Stimulated activated naive CD8-positive, alpha-beta T cell treated with anti-CD3 and anti-CD28 coated beads, Interleukin-15, Interleukin-2, amounts not matched to agents 100 ng/mL and 50 ng/mL, for 24 hours (primary cell): Measurements from ENCODE around the gene ABCG4.

ENCODE experiments used
- H3K27ac Mint-ChIP-seq: one replicate; pipeline ENCODE4 v1.8.0; 2021; ENCODE audit warnings: mild to moderate bottlenecking, mixed read lengths
- H3K27me3 Mint-ChIP-seq: one replicate; pipeline ENCODE4 v1.8.0; 2021; ENCODE audit warnings: mixed read lengths
- H3K36me3 Mint-ChIP-seq: one replicate; pipeline ENCODE4 v1.8.0; 2021; ENCODE audit warnings: low read depth, mixed read lengths
- H3K4me1 Mint-ChIP-seq: one replicate; pipeline ENCODE4 v1.8.0; 2021; ENCODE audit warnings: low read depth, mixed read lengths
- H3K4me3 Mint-ChIP-seq: one replicate; pipeline ENCODE4 v1.8.0; 2021; ENCODE audit warnings: mild to moderate bottlenecking, mixed read lengths
- H3K9me3 Mint-ChIP-seq: one replicate; pipeline ENCODE4 v1.8.0; 2021; ENCODE audit warnings: mixed read lengths

Gene ABCG4

DNA sequence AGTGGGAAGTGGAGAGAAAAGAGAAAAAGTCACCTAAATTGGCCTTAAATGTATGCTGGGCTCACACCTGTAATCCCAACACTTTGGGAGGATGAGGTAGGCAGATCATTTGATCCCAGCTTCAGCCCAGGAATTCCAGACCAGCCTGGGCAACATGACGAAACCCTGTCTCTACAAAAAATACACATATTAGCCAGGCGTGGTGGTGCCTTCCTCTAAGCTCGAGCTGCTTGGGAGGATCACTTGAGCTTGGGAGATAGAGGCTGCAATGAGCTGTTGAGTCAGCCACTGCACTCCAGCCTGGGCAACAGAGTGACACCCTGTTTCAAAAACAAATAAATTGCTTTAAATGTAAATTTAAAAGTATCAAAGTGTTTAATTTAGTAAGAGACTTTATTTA, 61.2 kb downstream of the ABCG4 start:
- no peaks in the 10 kb centered on the region for H3K9me3 Mint-ChIP-seq
- H3K36me3 Mint-ChIP-seq, result peaks cover 4% of the 10 kb centered on the region
- peaks cover 44% of the 10 kb centered on the region for H3K4me1 Mint-ChIP-seq
- peak overlapping the region; percentile 2 for H3K27ac Mint-ChIP-seq
- H3K27me3 Mint-ChIP-seq, result no peaks in the 10 kb centered on the region
- H3K4me3 Mint-ChIP-seq, result no peak overlapping the region
